Transverse colon (tissue), 4 donors: Measurements from ENCODE around the gene CCL2.

Source experiments
- EP300 ChIP-seq: sonication (generic); formaldehyde crosslinking; IDR thresholded peaks from one replicate; pipeline ENCODE4 v1.6.1; 2017; ENCODE audit warnings: antibody characterized with exemption, low read depth
- POLR2AphosphoS5 ChIP-seq, 3 donors: sonication (generic); formaldehyde crosslinking; IDR thresholded peaks; one replicate each; pipeline ENCODE4 v1.6.1; 2016; ENCODE audit warnings: antibody characterized with exemption in 3 of 3
- TF ChIP-seq, protein P1 (sequence below), 5 experiments: fragments of 200-600 bp in 3 of 5; fragments of 450-650 bp in 2 of 5; sonication (generic) in 3 of 5; IDR thresholded peaks; 1 replicate in 2 of 5; 2 replicates in 3 of 5; pipeline ENCODE4 v1.5.1; 2016 to 2017; ENCODE audit warnings: antibody characterized with exemption in 5 of 5, inconsistent platforms in 3 of 5, mild to moderate bottlenecking in 2 of 5, moderate library complexity in 1 of 5

DNA sequence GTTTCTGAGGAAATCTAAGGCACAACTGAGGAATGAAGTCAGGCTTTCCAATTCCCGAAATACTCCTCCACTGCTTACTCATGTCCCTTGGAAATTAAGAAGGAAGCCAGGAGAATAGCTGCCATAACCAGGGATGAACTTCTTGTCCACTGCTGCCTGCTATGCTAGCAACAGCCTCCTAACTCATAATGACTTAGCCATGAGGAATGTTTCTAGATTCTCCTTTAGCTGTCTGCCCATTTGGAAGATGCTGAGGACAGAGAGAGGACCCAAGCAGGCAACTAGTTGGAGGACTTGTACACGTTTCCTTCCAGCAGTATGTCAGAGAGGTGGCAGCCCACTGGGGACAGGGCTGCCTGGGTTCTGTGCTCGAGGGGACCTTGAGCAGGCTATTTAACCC lies 939 bp upstream of the CCL2 start:
- TF ChIP-seq POLR2AphosphoS5 (IDR thresholded peaks at IDR 0.05): peak; percentile 58 to 72 (median 68)
- peak; percentile 49 for TF ChIP-seq EP300
- TF ChIP-seq, protein P1, sequence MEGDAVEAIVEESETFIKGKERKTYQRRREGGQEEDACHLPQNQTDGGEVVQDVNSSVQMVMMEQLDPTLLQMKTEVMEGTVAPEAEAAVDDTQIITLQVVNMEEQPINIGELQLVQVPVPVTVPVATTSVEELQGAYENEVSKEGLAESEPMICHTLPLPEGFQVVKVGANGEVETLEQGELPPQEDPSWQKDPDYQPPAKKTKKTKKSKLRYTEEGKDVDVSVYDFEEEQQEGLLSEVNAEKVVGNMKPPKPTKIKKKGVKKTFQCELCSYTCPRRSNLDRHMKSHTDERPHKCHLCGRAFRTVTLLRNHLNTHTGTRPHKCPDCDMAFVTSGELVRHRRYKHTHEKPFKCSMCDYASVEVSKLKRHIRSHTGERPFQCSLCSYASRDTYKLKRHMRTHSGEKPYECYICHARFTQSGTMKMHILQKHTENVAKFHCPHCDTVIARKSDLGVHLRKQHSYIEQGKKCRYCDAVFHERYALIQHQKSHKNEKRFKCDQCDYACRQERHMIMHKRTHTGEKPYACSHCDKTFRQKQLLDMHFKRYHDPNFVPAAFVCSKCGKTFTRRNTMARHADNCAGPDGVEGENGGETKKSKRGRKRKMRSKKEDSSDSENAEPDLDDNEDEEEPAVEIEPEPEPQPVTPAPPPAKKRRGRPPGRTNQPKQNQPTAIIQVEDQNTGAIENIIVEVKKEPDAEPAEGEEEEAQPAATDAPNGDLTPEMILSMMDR (IDR thresholded peaks at IDR 0.05): no peak
